Heart right ventricle (tissue), 16 donors: Measurements from ENCODE around the gene PITPNB. TPM values are rescaled to one million over a fixed set of nuclear protein-coding genes. Genes with fewer than 3 reads are reported as not detected.
A peak's percentile ranks its signal among the peaks of the same experiment; 100 is the strongest.

ENCODE experiments used
- ATAC-seq, 8 donors: fragments of 200-7000 bp; cut with Tn5 transposase; one replicate each; pipeline ENCODE4 v1.9.1; 2020; ENCODE audit warnings: mild to moderate bottlenecking in 8 of 8, moderate library complexity in 8 of 8, moderate number of reproducible peaks in 1 of 8
- DNase-seq, 2 donors: peaks; one replicate each; pipeline ENCODE4 v3.0.0-alpha.2; 2020
- H3K27ac ChIP-seq, 10 donors: fragments of 200-600 bp; sonication (generic) in 2 of 10; one replicate each; pipeline versions ENCODE4 v1.5.0 to v1.8.0; 2020 to 2022; ENCODE audit warnings: mild to moderate bottlenecking in 3 of 10
- H3K27me3 ChIP-seq, 7 donors: fragments of 200-600 bp; one replicate each; pipeline ENCODE4 v1.8.0; 2021 to 2022; ENCODE audit warnings: mild to moderate bottlenecking in 2 of 7
- H3K36me3 ChIP-seq, 9 donors: fragments of 200-600 bp; sonication (generic) in 1 of 9; one replicate each; pipeline versions ENCODE4 v1.5.0 to v1.8.0; 2020 to 2022; ENCODE audit warnings: mild to moderate bottlenecking in 2 of 9
- H3K4me1 ChIP-seq, 9 donors: fragments of 200-600 bp; sonication (generic) in 1 of 9; one replicate each; pipeline versions ENCODE4 v1.5.0 to v1.8.0; 2020 to 2022; ENCODE audit warnings: mild to moderate bottlenecking in 4 of 9
- H3K4me3 ChIP-seq, 10 donors: fragments of 200-600 bp; sonication (generic) in 2 of 10; one replicate each; pipeline versions ENCODE4 v1.5.0 to v1.8.0; 2020 to 2022; ENCODE audit warnings: mild to moderate bottlenecking in 7 of 10, moderate library complexity in 2 of 10
- H3K9me3 ChIP-seq, 11 donors: fragments of 200-600 bp in 10 of 11; sonication (generic) in 2 of 11; one replicate each; pipeline versions ENCODE4 v1.5.0 to v1.8.0; 2013 to 2022; ENCODE audit warnings: mild to moderate bottlenecking in 2 of 11, control low read depth in 1 of 11, moderate library complexity in 1 of 11
- CTCF ChIP-seq, 9 donors: fragments of 200-600 bp; sonication (generic) in 2 of 9; IDR thresholded peaks; one replicate each; pipeline versions ENCODE4 v1.5.0 to v1.8.0; 2021 to 2022; ENCODE audit warnings: antibody characterized with exemption in 9 of 9, mild to moderate bottlenecking in 5 of 9, moderate library complexity in 1 of 9
- WGBS, 2 donors: extraction: QIAGEN DNeasy Blood & Tissue Kit; methylation state at CpG; one replicate each; pipeline ENCODE4 v1.1.7; 2013; ENCODE audit warnings: inconsistent platforms in 1 of 2; 5-methylcytosine and 5-hydroxymethylcytosine counted together
- intact Hi-C, 10 donors: fragments of 100-400 bp; cut with DNase I; formaldehyde crosslinking; loops; one replicate each; pipeline versions ENCODE4 v1.11.1 to v1.14.2; 2022
- polyA plus RNA-seq, 2 donors: library from polyadenylated mRNA; stranded (reverse); fragments of 200-250 nt; gene quantifications; one replicate each; pipeline ENCODE4 v1.2.3, GENCODE V29; 2013
- total RNA-seq, 10 donors: library from RNA; stranded (reverse); fragmentation: NEBNext Ultra II Directional in 3 of 10; extraction: Animal tissue kit (Norgen Biotek cat#: 25700) in 3 of 10; gene quantifications; one replicate each; pipeline versions ENCODE4 v1.2.1 to v1.2.4, GENCODE V29; 2021 to 2023
- donor health status: Arrhythmogenic right ventricular cardiomyopathy.
- donor health status: ischemic (EF 13 %, LVEDD 7.1; RV severe dilation, severe dysfunction).
- donor health status: healthy with polysubstance abuse.
- donor health status: DM: no; HTN: yes; CAD: no.
- donor health status: DM: no; HTN: no; CAD: no.
- donor health status: ischemic (EF 25% LVEDD 6.9; RV normal size, moderate dysfunction).
- donor health status: ischemic (EF 25% LVEDD 5.7; RV mildly dilated, moderate dysfunction).
- donor health status: healthy.
- donor health status: DM: yes; HTN: yes; CAD: no.
- donor health status: Ischemic cardiomyopathy.
- donor health status: ischemic (EF 35%, LVEDD 5.7; RV mildly dilated, moderate dysfunction).
- donor health status: nonischemic (EF 11% LVEDD 7.7; RV severe dilation, severe dysfunction).
- donor health status: DM: yes; HTN: yes; CAD: no.
- donor health status: PGD.
- donor health status: ischemic (EF 29% LVEDD 5.4; RV normal size, mild dysfunction).
- donor health status: nonischemic (EF 23%, LVEDD 6.1; RV moderate dilation, normal function).

Gene PITPNB
- total and polyA plus RNA-seq, 12 donors, result 16.0 to 78.3 (median 58.1) TPM

GRCh38 chr22:27833803-27834202 lies 85.3 kb downstream of the PITPNB start:
- intact Hi-C loops, result no loop called here
- DNase-seq (no peak), ATAC-seq (no peak)
- Histone ChIP-seq H3K27ac (no peak overlapping the region), H3K4me1 (no peaks in the 10 kb centered on the region), H3K4me3 (no peak overlapping the region), H3K9me3 (peaks cover 0 to 8% (median 0%) of the 10 kb centered on the region in 11 donors), H3K36me3 (no peaks in the 10 kb centered on the region), H3K27me3 (no peaks in the 10 kb centered on the region)
- TF ChIP-seq CTCF (IDR thresholded peaks at IDR 0.05), result no peak
- 42 to 94% methylated on average over 2 of the region's 2 CpGs for WGBS, 2 donors

GRCh38 chr22:27832606-27833005 lies 86.5 kb downstream of the PITPNB start:
- H3K4me3 ChIP-seq, result no peak overlapping the region
- no peaks in the 10 kb centered on the region for H3K27me3 ChIP-seq
- no peak for TF ChIP-seq CTCF (IDR thresholded peaks at IDR 0.05)
- H3K9me3 ChIP-seq, result peaks cover 0 to 3% (median 0%) of the 10 kb centered on the region in 11 donors
- no peaks in the 10 kb centered on the region for H3K36me3 ChIP-seq
- ATAC-seq (no peak), DNase-seq (no peak)
- peaks cover 0 to under 1% (median 0%) of the 10 kb centered on the region in 9 donors for H3K4me1 ChIP-seq
- no peak overlapping the region for H3K27ac ChIP-seq
- intact Hi-C loops, result no loop called here
- 95% methylated on average over 7 of the region's 7 CpGs for WGBS, 2 donors

GRCh38 chr22:27829620-27830019 lies 89.4 kb downstream of the PITPNB start:
- Histone ChIP-seq H3K27me3 (no peaks in the 10 kb centered on the region), H3K4me1 (peaks cover 0 to 4% (median 0%) of the 10 kb centered on the region in 9 donors), H3K36me3 (no peaks in the 10 kb centered on the region), H3K9me3 (no peaks in the 10 kb centered on the region), H3K27ac (no peak overlapping the region), H3K4me3 (no peak overlapping the region)
- no peak for TF ChIP-seq CTCF (IDR thresholded peaks at IDR 0.05)
- no peak for ATAC-seq
- WGBS, 2 donors, result 82 to 85% methylated on average over 3 of the region's 3 CpGs
- DNase-seq, result no peak
- intact Hi-C loops, result no loop called here

GRCh38 chr22:27827604-27828587 lies 91.2 kb downstream of the PITPNB start:
- Histone ChIP-seq H3K4me3 (no peak overlapping the region), H3K9me3 (peaks cover 0 to 6% (median 0%) of the 10 kb centered on the region in 11 donors), H3K4me1 (peaks cover 0 to 4% (median 0%) of the 10 kb centered on the region in 9 donors), H3K36me3 (no peaks in the 10 kb centered on the region), H3K27ac (peak overlapping the region in 7 of 10 donors; percentile 6 to 70 (median 53)), H3K27me3 (no peaks in the 10 kb centered on the region)
- peak in 7 of 8 donors; percentile 20 to 86 (median 39) for ATAC-seq
- 76 to 88% methylated on average over 23 of the region's 23 CpGs for WGBS, 2 donors
- TF ChIP-seq CTCF (IDR thresholded peaks at IDR 0.05), result no peak
- DNase-seq, result no peak
- intact Hi-C loops, result no loop called here
